A549 (cell line): ENCODE data around the gene SLITRK2.

Experiments used
- CTCF ChIP-seq: fragments of >200 bp; sonication (Bioruptor Twin); formaldehyde crosslinking; IDR thresholded peaks from 3 replicates; pipeline ENCODE4 v1.5.1; 2016
- KDM5A ChIP-seq: fragments of 200-600 bp; sonication (generic); IDR thresholded peaks from 2 replicates; pipeline ENCODE4 v1.6.1; 2016; ENCODE audit warnings: antibody characterized with exemption, mild to moderate bottlenecking
- POLR2A ChIP-seq: IDR thresholded peaks from 2 replicates; pipeline ENCODE4 v1.6.1; 2012; ENCODE audit warnings: mild to moderate bottlenecking, low read length
- ZFP36 ChIP-seq: fragments of 450-650 bp; IDR thresholded peaks from 2 replicates; pipeline ENCODE4 v1.6.1; 2014; ENCODE audit warnings: borderline replicate concordance; ENCODE audit not compliant: partially characterized antibody

GRCh38 chrX:145823132-145823531 lies 5.5 kb downstream of the SLITRK2 start:
- TF ChIP-seq CTCF: no peak
- TF ChIP-seq KDM5A: no peak
- TF ChIP-seq POLR2A: no peak
- TF ChIP-seq ZFP36: no peak
